OCI-LY1 (cell line): Measurements from ENCODE around the gene C2orf49.

Source experiments
- H2AFZ ChIP-seq: fragments of 200-600 bp; sonication (generic), shearing (Covaris generic); 2 replicates; pipeline ENCODE4 v1.6.0; 2014; ENCODE audit warnings: antibody characterized with exemption, mild to moderate bottlenecking, low read length
- H3F3A ChIP-seq: fragments of 200-600 bp; sonication (generic), shearing (Covaris generic); 2 replicates; pipeline ENCODE4 v1.6.0; 2014; ENCODE audit warnings: mild to moderate bottlenecking, antibody characterized with exemption, low read length, moderate library complexity; ENCODE audit not compliant: insufficient read depth
- H3K27ac ChIP-seq: fragments of 200-600 bp; sonication (generic); 2 replicates; pipeline ENCODE4 v1.5.1; 2014; ENCODE audit warnings: low read length, mixed run types, mild to moderate bottlenecking, low read depth; ENCODE audit not compliant: poor library complexity, severe bottlenecking
- H3K27me3 ChIP-seq: fragments of 200-600 bp; sonication (generic); 2 replicates; pipeline ENCODE4 v1.6.0; 2014; ENCODE audit warnings: antibody characterized with exemption, mild to moderate bottlenecking, low read length, moderate library complexity; ENCODE audit not compliant: insufficient read depth
- H3K36me3 ChIP-seq: fragments of 200-600 bp; sonication (generic); 2 replicates; pipeline ENCODE4 v1.6.1; 2014; ENCODE audit warnings: mild to moderate bottlenecking, antibody characterized with exemption, low read length, moderate library complexity, mixed read lengths; ENCODE audit not compliant: insufficient read depth
- H3K4me1 ChIP-seq: fragments of 200-600 bp; sonication (generic); 2 replicates; pipeline ENCODE4 v1.5.1; 2014; ENCODE audit warnings: mild to moderate bottlenecking, low read length, moderate library complexity; ENCODE audit not compliant: insufficient read depth, severe bottlenecking
- H3K4me2 ChIP-seq: fragments of 200-600 bp; sonication (generic), shearing (Covaris generic); 2 replicates; pipeline ENCODE4 v1.6.1; 2014; ENCODE audit warnings: low read length
- H3K4me3 ChIP-seq: fragments of 200-600 bp; sonication (generic); 2 replicates; pipeline ENCODE4 v1.5.1; 2014; ENCODE audit warnings: low read length, low read depth, mild to moderate bottlenecking, mixed read lengths; ENCODE audit not compliant: poor library complexity, severe bottlenecking
- H3K79me2 ChIP-seq: fragments of 200-600 bp; shearing (Covaris generic); 2 replicates; pipeline ENCODE4 v1.6.1; 2016; ENCODE audit warnings: mixed run types, low read length, mixed read lengths; ENCODE audit not compliant: insufficient read depth
- H3K9ac ChIP-seq: fragments of 200-600 bp; sonication (generic), shearing (Covaris generic); 2 replicates; pipeline ENCODE4 v1.6.1; 2014; ENCODE audit warnings: mild to moderate bottlenecking, low read length, mixed read lengths
- H3K9me2 ChIP-seq: fragments of 200-600 bp; sonication (generic), shearing (Covaris generic); 2 replicates; pipeline ENCODE4 v1.6.1; 2014; ENCODE audit warnings: low read depth, mild to moderate bottlenecking, low read length, mixed read lengths
- H3K9me3 ChIP-seq: fragments of 200-600 bp; shearing (Covaris generic); 2 replicates; pipeline ENCODE4 v1.6.1; 2014; ENCODE audit warnings: low read length, mixed read lengths
- H4K20me1 ChIP-seq: fragments of 200-600 bp; sonication (generic), shearing (Covaris generic); 2 replicates; pipeline ENCODE4 v1.6.0; 2016; ENCODE audit warnings: mild to moderate bottlenecking, low read length; ENCODE audit not compliant: insufficient read depth
- EZH2 ChIP-seq: fragments of 200-600 bp; sonication (generic), shearing (Covaris generic); IDR thresholded peaks from 2 replicates; pipeline ENCODE4 v1.8.0; 2017; ENCODE audit warnings: borderline replicate concordance, mixed run types, mild to moderate bottlenecking, antibody characterized with exemption, low read length, moderate library complexity, mixed read lengths
- TF ChIP-seq, protein P1 (sequence below): fragments of 200-600 bp; sonication (generic), shearing (Covaris generic); IDR thresholded peaks from 2 replicates; pipeline ENCODE4 v1.5.1; 2017; ENCODE audit warnings: mild to moderate bottlenecking, antibody characterized with exemption, low read length, moderate library complexity, mixed read lengths

The C2orf49 gene

DNA sequence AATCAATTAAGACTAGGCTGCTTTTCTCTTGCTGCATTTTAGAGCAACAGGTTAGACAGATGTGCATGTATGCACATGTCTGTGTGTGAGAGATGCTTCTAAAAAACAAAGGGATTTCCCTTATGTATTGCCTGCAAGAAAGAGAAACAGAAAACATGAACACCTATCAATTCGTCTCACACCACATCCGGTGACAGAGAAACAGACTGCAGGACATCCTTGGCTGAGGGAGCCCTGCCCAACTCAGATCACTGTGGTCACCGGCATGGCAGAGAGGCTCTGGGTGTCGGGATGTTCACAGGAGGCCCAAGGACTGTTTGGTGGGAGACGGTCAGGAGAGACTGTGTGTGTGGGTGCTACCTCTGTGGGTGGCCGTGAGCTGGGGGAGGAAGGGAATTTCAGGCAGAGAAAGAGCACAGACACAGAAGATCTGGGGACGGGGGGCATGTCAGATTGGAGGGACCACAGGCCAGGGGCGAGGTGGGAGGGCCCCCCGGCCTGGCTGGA is 36.6 kb downstream of the C2orf49 start:
- H3K27ac ChIP-seq: no peak overlapping the region
- H3K9me3 ChIP-seq: no peaks in the 10 kb centered on the region
- 0 out of 2 replicates have a peak, but pooled peaks cover 10% of the 10 kb centered on the region for H3K27me3 ChIP-seq
- no peak overlapping the region for H3K4me2 ChIP-seq
- peaks cover 4% of the 10 kb centered on the region for H3K4me1 ChIP-seq
- TF ChIP-seq, protein P1, sequence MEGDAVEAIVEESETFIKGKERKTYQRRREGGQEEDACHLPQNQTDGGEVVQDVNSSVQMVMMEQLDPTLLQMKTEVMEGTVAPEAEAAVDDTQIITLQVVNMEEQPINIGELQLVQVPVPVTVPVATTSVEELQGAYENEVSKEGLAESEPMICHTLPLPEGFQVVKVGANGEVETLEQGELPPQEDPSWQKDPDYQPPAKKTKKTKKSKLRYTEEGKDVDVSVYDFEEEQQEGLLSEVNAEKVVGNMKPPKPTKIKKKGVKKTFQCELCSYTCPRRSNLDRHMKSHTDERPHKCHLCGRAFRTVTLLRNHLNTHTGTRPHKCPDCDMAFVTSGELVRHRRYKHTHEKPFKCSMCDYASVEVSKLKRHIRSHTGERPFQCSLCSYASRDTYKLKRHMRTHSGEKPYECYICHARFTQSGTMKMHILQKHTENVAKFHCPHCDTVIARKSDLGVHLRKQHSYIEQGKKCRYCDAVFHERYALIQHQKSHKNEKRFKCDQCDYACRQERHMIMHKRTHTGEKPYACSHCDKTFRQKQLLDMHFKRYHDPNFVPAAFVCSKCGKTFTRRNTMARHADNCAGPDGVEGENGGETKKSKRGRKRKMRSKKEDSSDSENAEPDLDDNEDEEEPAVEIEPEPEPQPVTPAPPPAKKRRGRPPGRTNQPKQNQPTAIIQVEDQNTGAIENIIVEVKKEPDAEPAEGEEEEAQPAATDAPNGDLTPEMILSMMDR: no peak
- no peak for TF ChIP-seq EZH2
- no peaks in the 10 kb centered on the region for H3F3A ChIP-seq
- H3K9ac ChIP-seq: no peak overlapping the region
- H2AFZ ChIP-seq: no peak overlapping the region
- no peak overlapping the region for H3K4me3 ChIP-seq
- H3K9me2 ChIP-seq: no peaks in the 10 kb centered on the region
- no peaks in the 10 kb centered on the region for H3K79me2 ChIP-seq
- H3K36me3 ChIP-seq: no peaks in the 10 kb centered on the region
- no peaks in the 10 kb centered on the region for H4K20me1 ChIP-seq

DNA sequence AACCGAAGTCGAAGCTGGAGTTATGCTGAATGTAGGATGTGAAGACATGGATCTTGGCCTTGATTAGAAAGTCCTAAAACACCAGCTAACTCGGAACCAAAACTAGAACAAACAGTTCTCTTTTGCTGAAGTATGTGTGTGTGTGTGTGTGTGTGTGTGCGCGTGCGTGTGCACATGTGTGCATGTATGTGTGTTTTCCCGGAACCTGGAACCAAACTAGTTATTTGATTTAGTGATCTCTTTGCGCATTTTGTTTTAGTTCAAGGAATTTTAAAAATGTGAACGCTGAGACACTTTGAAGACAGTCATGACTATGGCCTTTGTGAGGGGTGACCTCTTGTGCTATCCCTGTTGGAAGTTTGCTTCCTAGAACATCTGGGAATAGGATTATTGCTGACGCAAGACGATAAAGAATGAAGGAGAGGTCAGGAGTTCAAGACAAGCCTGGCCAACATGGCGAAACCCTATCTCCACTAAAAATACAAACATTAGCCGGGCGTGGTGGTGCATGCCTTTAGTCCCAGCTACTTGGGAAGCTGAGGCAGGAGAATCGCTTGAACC is 37.7 kb downstream of the C2orf49 start:
- Histone ChIP-seq H3K4me1 (peaks cover 2% of the 10 kb centered on the region), H3K9me2 (no peaks in the 10 kb centered on the region), H3K4me3 (no peak overlapping the region), H3K9ac (no peak overlapping the region), H3K36me3 (no peaks in the 10 kb centered on the region), H3K27me3 (0 out of 2 replicates have a peak, but pooled peaks cover 10% of the 10 kb centered on the region), H3K27ac (no peak overlapping the region), H3K4me2 (no peak overlapping the region), H4K20me1 (no peaks in the 10 kb centered on the region), H2AFZ (no peak overlapping the region), H3K9me3 (no peaks in the 10 kb centered on the region), H3K79me2 (no peaks in the 10 kb centered on the region), H3F3A (no peaks in the 10 kb centered on the region)
- TF ChIP-seq, protein P1: no peak
- no peak for TF ChIP-seq EZH2

DNA sequence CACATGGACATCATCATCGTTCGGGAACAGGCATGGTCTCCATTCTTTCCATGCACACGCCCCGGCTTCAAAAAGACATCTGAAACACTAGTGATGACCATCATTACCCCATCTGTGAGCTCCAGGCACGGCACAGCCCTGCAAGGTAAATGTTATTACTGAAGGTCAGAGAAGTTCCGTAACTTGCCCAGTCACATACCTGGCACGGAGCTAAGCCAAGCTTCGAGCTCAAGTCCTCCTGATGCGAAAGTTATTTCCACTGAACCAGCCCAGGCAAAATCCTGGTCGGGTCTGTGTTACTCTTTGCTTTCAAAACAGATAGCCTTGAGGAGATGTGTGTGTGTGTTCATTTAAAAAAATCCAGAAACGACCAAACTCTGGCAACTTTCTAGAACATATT is 38.7 kb downstream of the C2orf49 start:
- Histone ChIP-seq H3K36me3 (no peaks in the 10 kb centered on the region), H3K9me3 (no peaks in the 10 kb centered on the region), H3K4me3 (no peak overlapping the region), H3K27me3 (peaks cover 12% of the 10 kb centered on the region; the same call in 1 of the 2 replicates), H2AFZ (no peak overlapping the region), H4K20me1 (no peaks in the 10 kb centered on the region), H3K9me2 (no peaks in the 10 kb centered on the region), H3K4me2 (no peak overlapping the region), H3K79me2 (no peaks in the 10 kb centered on the region), H3K4me1 (no peaks in the 10 kb centered on the region), H3K9ac (no peak overlapping the region), H3F3A (no peaks in the 10 kb centered on the region), H3K27ac (no peak overlapping the region)
- no peak for TF ChIP-seq EZH2
- TF ChIP-seq, protein P1: no peak
